Stomach (tissue), 4 donors: ENCODE results near the gene DNAH11.

ENCODE experiments used
- POLR2AphosphoS5 ChIP-seq, 3 donors: sonication (generic); formaldehyde crosslinking; IDR thresholded peaks; one replicate each; pipeline ENCODE4 v1.6.1; 2016; ENCODE audit warnings: antibody characterized with exemption in 3 of 3
- TF ChIP-seq, protein P1 (sequence below), 7 experiments: fragments of 450-650 bp in 4 of 7; fragments of 200-600 bp in 3 of 7; sonication (generic) in 3 of 7; IDR thresholded peaks; one replicate each; pipeline ENCODE4 v1.5.1; 2016 to 2019; ENCODE audit warnings: antibody characterized with exemption in 7 of 7, control low read depth in 2 of 7, mild to moderate bottlenecking in 1 of 7

DNA sequence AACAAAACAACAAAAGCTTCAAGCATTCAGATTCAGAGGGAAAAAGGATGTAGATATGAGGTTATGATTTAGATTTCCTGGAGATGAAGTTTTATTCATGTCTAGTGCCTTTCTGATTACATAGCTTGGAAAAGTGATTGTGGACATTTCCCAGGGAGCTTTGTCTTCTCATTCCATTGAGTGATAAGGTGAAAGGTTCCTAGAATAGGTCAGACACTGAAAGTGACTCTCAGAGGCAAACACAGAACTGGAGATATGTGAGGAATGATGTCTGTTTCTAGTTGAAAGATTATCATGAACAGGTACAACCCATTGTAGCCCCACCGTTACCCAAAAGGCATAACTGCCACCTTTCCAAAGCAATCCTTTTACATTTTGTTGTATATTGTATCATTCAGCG is 223.4 kb downstream of the DNAH11 start:
- TF ChIP-seq, protein P1, sequence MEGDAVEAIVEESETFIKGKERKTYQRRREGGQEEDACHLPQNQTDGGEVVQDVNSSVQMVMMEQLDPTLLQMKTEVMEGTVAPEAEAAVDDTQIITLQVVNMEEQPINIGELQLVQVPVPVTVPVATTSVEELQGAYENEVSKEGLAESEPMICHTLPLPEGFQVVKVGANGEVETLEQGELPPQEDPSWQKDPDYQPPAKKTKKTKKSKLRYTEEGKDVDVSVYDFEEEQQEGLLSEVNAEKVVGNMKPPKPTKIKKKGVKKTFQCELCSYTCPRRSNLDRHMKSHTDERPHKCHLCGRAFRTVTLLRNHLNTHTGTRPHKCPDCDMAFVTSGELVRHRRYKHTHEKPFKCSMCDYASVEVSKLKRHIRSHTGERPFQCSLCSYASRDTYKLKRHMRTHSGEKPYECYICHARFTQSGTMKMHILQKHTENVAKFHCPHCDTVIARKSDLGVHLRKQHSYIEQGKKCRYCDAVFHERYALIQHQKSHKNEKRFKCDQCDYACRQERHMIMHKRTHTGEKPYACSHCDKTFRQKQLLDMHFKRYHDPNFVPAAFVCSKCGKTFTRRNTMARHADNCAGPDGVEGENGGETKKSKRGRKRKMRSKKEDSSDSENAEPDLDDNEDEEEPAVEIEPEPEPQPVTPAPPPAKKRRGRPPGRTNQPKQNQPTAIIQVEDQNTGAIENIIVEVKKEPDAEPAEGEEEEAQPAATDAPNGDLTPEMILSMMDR (IDR thresholded peaks at IDR 0.05) = no peak
- no peak for TF ChIP-seq POLR2AphosphoS5 (IDR thresholded peaks at IDR 0.05)
